HepG2 (cell line): ENCODE results near the gene SIVA1. TPM values are rescaled to one million over a fixed set of nuclear protein-coding genes. Genes with fewer than 3 reads are reported as not detected.
A peak's percentile ranks its signal among the peaks of the same experiment; 100 is the strongest.

ENCODE experiments used
- KAT7 ChIP-seq: IDR thresholded peaks from 2 replicates; pipeline ENCODE4 v1.6.1; 2018; ENCODE audit warnings: borderline replicate concordance, missing compliant biosample characterization
- MZF1 ChIP-seq: sonication (generic); formaldehyde crosslinking; IDR thresholded peaks from 2 replicates; pipeline ENCODE4 v1.8.1; 2023; ENCODE audit warnings: mild to moderate bottlenecking, missing genetic modification reagents, borderline replicate concordance
- PRMT3 ChIP-seq: sonication (generic); formaldehyde crosslinking; IDR thresholded peaks from 2 replicates; pipeline ENCODE4 v1.8.1; 2022; ENCODE audit warnings: low read depth, mild to moderate bottlenecking, moderate library complexity, missing genetic modification reagents, borderline replicate concordance
- RARG ChIP-seq: sonication (generic); formaldehyde crosslinking; IDR thresholded peaks from 2 replicates; pipeline ENCODE4 v1.4.0; 2020; ENCODE audit warnings: low read depth, mild to moderate bottlenecking, missing genetic modification reagents
- RFX5 ChIP-seq: IDR thresholded peaks from 2 replicates; pipeline ENCODE4 v1.6.1; 2011; ENCODE audit warnings: low read depth, low read length, improper control_type of control experiment
- SKI ChIP-seq: fragments of 450-650 bp; IDR thresholded peaks from one replicate; pipeline ENCODE4 v1.6.1; 2018; ENCODE audit warnings: mild to moderate bottlenecking; ENCODE audit not compliant: partially characterized antibody
- TEAD3 ChIP-seq: optimal IDR thresholded peaks from 2 replicates; pipeline ENCODE3; 2016; ENCODE audit warnings: borderline replicate concordance
- ZFP36L1 ChIP-seq: sonication (generic); formaldehyde crosslinking; IDR thresholded peaks from 2 replicates; pipeline ENCODE4 v1.8.0; 2022; ENCODE audit warnings: mild to moderate bottlenecking, missing genetic modification reagents, moderate library complexity
- ZMAT3 ChIP-seq: sonication (generic); formaldehyde crosslinking; conservative IDR thresholded peaks from 2 replicates; pipeline ENCODE4 v1.7.0; 2021; ENCODE audit warnings: missing genetic modification reagents
- ZNF383 ChIP-seq: sonication (generic); formaldehyde crosslinking; IDR thresholded peaks from 2 replicates; pipeline ENCODE4 v1.4.0; 2020; ENCODE audit warnings: missing genetic modification reagents, mild to moderate bottlenecking, borderline replicate concordance
- ZNF616 ChIP-seq: sonication (generic); formaldehyde crosslinking; IDR thresholded peaks from 2 replicates; pipeline ENCODE4 v1.5.0; 2020; ENCODE audit warnings: low read depth, mild to moderate bottlenecking, missing genetic modification reagents
- ZNF766 ChIP-seq: sonication (generic); formaldehyde crosslinking; IDR thresholded peaks from 2 replicates; pipeline ENCODE4 v1.5.0; 2020; ENCODE audit warnings: missing genetic modification reagents, borderline replicate concordance
- polyA plus RNA-seq, 8 experiments: library from polyadenylated mRNA; depleted of rRNA in 3 of 8; stranded (reverse) in 7 of 8; unstranded in 1 of 8; fragments of >200 nt; fragmentation: Illumina TruSeq in 4 of 8; extraction: Trizol in 4 of 8; gene quantifications; 2 replicates each; pipeline versions ENCODE4 v1.2.1 to v1.2.3, GENCODE V29; 2011 to 2016; ENCODE audit warnings: low read depth in 4 of 8, missing spikeins in 1 of 8, mixed read lengths in 1 of 8; ENCODE audit not compliant: insufficient read depth in 1 of 8
- total RNA-seq, 5 experiments: library from RNA; depleted of rRNA; stranded (reverse); fragments of >200 nt; fragmentation: Illumina TruSeq; extraction: Trizol; gene quantifications; 2 replicates each; pipeline ENCODE4 v1.2.3, GENCODE V29; 2016; ENCODE audit warnings: low read depth in 1 of 5
- TF ChIP-seq, protein P1 (sequence below): sonication (generic); formaldehyde crosslinking; IDR thresholded peaks from 2 replicates; pipeline ENCODE4 v1.5.0; 2020; ENCODE audit warnings: mild to moderate bottlenecking, missing genetic modification reagents, moderate library complexity
- TF ChIP-seq, protein P2 (sequence below): fragments of 450-650 bp; IDR thresholded peaks from 2 replicates; pipeline ENCODE4 v1.6.1; 2016
- TF ChIP-seq, protein P3 (sequence below): sonication (generic); formaldehyde crosslinking; IDR thresholded peaks from 2 replicates; pipeline ENCODE4 v1.4.0; 2020; ENCODE audit warnings: missing genetic modification reagents
- TF ChIP-seq, protein P4 (sequence below): sonication (generic); formaldehyde crosslinking; IDR thresholded peaks from 2 replicates; pipeline ENCODE4 v1.8.1; 2023; ENCODE audit warnings: mild to moderate bottlenecking, moderate library complexity, missing genetic modification reagents
- TF ChIP-seq, protein P5 (sequence below): sonication (generic); formaldehyde crosslinking; IDR thresholded peaks from 2 replicates; pipeline ENCODE4 v1.4.0; 2020; ENCODE audit warnings: low read depth, missing genetic modification reagents
- TF ChIP-seq, protein P6 (sequence below): IDR thresholded peaks from 2 replicates; pipeline ENCODE4 v1.6.1; 2012; ENCODE audit warnings: inconsistent platforms

The SIVA1 gene
- total and polyA plus RNA-seq, 2 of the 13 experiments (the other 11 are each of a cell fraction or from before 2014, with no cell fraction given): 123 to 186 TPM

DNA sequence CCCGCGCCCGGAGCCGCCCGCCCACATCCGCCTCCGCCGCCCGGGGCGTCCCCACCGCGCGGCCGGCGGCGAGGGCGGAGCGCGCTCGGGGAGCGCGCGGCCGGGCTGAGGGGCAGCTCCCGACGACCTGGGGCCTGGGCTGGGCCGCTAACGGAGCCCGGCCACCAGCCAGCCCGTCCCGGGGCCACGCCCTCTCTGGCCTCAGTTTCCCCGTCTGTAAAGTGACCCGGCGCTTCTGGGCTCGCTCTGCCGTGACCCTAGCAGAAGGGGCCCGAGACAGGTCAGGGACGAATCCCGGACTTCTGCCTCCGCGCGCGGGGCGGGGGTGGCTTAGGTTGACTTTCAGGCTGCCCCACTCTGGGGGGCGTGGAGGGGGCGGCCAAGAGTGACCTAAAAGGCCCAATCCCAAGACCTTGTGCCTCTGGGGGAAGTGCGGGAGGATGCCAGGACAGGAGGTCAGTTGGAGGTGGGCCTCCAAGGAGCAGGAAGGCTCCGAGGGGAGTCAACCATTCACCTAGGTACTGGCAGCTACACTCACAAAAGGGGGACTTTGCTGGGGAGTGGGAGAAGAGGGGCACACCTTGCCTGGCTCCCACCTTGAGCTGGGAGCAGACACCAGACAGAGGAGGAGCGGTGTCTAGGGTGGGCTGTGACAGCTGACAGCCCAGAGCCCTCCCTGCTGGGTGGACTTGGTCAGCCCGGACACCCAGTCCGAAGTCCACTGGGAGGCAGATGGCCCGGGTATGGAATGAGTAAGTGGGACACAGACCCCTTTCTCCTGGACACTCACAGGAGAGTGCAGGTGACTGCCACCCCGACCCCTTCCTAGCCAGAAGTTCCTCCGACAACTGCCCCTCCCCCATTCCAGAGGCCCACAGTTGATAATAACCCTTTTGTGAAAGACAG, 43.1 kb downstream of the SIVA1 start (continued):
- TF ChIP-seq, protein P1, sequence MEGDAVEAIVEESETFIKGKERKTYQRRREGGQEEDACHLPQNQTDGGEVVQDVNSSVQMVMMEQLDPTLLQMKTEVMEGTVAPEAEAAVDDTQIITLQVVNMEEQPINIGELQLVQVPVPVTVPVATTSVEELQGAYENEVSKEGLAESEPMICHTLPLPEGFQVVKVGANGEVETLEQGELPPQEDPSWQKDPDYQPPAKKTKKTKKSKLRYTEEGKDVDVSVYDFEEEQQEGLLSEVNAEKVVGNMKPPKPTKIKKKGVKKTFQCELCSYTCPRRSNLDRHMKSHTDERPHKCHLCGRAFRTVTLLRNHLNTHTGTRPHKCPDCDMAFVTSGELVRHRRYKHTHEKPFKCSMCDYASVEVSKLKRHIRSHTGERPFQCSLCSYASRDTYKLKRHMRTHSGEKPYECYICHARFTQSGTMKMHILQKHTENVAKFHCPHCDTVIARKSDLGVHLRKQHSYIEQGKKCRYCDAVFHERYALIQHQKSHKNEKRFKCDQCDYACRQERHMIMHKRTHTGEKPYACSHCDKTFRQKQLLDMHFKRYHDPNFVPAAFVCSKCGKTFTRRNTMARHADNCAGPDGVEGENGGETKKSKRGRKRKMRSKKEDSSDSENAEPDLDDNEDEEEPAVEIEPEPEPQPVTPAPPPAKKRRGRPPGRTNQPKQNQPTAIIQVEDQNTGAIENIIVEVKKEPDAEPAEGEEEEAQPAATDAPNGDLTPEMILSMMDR (CRISPR knock-in tag): no peak
- TF ChIP-seq RFX5 (no peak), MZF1 (CRISPR knock-in tag) (no peak), PRMT3 (CRISPR knock-in tag) (no peak), TEAD3 (CRISPR knock-in tag) (peak; percentile 45), ZFP36L1 (CRISPR knock-in tag) (peak; percentile 47; the same call in 1 of the 2 replicates), SKI (peak; percentile 68), ZMAT3 (CRISPR knock-in tag) (0 out of 2 replicates have a peak, but pooled peaks have one; percentile 73), ZNF766 (CRISPR knock-in tag) (no peak), ZNF616 (CRISPR knock-in tag) (no peak), RARG (CRISPR knock-in tag) (no peak), ZNF383 (CRISPR knock-in tag) (no peak), KAT7 (CRISPR knock-in tag) (no peak)
- TF ChIP-seq, protein P2, sequence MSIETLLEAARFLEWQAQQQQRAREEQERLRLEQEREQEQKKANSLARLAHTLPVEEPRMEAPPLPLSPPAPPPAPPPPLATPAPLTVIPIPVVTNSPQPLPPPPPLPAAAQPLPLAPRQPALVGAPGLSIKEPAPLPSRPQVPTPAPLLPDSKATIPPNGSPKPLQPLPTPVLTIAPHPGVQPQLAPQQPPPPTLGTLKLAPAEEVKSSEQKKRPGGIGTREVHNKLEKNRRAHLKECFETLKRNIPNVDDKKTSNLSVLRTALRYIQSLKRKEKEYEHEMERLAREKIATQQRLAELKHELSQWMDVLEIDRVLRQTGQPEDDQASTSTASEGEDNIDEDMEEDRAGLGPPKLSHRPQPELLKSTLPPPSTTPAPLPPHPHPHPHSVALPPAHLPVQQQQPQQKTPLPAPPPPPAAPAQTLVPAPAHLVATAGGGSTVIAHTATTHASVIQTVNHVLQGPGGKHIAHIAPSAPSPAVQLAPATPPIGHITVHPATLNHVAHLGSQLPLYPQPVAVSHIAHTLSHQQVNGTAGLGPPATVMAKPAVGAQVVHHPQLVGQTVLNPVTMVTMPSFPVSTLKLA: no peak
- TF ChIP-seq, protein P3, sequence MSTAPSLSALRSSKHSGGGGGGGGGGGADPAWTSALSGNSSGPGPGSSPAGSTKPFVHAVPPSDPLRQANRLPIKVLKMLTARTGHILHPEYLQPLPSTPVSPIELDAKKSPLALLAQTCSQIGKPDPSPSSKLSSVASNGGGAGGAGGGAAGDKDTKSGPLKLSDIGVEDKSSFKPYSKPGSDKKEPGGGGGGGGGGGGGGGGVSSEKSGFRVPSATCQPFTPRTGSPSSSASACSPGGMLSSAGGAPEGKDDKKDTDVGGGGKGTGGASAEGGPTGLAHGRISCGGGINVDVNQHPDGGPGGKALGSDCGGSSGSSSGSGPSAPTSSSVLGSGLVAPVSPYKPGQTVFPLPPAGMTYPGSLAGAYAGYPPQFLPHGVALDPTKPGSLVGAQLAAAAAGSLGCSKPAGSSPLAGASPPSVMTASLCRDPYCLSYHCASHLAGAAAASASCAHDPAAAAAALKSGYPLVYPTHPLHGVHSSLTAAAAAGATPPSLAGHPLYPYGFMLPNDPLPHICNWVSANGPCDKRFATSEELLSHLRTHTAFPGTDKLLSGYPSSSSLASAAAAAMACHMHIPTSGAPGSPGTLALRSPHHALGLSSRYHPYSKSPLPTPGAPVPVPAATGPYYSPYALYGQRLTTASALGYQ (CRISPR knock-in tag): no peak
- TF ChIP-seq, protein P4, sequence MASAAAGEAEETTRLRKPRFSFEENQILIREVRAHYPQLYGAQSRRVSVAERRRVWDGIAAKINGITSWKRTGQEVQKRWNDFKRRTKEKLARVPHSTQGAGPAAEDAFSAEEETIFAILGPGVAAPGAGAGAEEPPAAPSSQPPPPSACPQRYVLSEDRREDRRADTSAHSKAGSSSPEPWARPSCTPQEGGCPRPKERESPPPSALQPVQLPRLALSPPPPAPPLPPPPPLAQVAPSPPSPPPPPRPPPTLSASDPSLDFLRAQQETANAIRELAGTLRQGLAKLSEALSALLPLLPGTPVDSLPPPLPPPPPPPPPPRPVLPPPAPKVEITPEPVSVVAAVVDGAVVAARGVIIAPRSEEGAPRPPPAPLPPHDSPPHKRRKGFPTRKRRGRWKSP: 0 out of 2 replicates have a peak, but pooled peaks have one; percentile 27
- TF ChIP-seq, protein P5, sequence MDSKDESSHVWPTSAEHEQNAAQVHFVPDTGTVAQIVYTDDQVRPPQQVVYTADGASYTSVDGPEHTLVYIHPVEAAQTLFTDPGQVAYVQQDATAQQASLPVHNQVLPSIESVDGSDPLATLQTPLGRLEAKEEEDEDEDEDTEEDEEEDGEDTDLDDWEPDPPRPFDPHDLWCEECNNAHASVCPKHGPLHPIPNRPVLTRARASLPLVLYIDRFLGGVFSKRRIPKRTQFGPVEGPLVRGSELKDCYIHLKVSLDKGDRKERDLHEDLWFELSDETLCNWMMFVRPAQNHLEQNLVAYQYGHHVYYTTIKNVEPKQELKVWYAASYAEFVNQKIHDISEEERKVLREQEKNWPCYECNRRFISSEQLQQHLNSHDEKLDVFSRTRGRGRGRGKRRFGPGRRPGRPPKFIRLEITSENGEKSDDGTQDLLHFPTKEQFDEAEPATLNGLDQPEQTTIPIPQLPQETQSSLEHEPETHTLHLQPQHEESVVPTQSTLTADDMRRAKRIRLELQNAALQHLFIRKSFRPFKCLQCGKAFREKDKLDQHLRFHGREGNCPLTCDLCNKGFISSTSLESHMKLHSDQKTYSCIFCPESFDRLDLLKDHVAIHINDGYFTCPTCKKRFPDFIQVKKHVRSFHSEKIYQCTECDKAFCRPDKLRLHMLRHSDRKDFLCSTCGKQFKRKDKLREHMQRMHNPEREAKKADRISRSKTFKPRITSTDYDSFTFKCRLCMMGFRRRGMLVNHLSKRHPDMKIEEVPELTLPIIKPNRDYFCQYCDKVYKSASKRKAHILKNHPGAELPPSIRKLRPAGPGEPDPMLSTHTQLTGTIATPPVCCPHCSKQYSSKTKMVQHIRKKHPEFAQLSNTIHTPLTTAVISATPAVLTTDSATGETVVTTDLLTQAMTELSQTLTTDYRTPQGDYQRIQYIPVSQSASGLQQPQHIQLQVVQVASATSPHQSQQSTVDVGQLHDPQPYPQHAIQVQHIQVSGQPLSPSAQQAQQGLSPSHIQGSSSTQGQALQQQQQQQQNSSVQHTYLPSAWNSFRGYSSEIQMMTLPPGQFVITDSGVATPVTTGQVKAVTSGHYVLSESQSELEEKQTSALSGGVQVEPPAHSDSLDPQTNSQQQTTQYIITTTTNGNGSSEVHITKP: peak; percentile 66; the same call in 1 of the 2 replicates
- TF ChIP-seq, protein P6, sequence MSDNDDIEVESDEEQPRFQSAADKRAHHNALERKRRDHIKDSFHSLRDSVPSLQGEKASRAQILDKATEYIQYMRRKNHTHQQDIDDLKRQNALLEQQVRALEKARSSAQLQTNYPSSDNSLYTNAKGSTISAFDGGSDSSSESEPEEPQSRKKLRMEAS: peak; percentile 58
